Neutrophil (primary cell): ENCODE data around the gene RNF207.
A peak's percentile ranks its signal among the peaks of the same experiment; 100 is the strongest.

Experiments used
- H3K27ac ChIP-seq: fragments of 200-600 bp; sonication (generic); 2 replicates; pipeline ENCODE4 v1.5.1; 2016; ENCODE audit warnings: mild to moderate bottlenecking, moderate library complexity
- H3K27me3 ChIP-seq: fragments of 200-600 bp; sonication (generic); 2 replicates; pipeline ENCODE4 v1.6.0; 2016; ENCODE audit warnings: mild to moderate bottlenecking
- H3K36me3 ChIP-seq: fragments of 200-600 bp; sonication (generic); 2 replicates; pipeline ENCODE4 v1.5.1; 2017
- H3K4me1 ChIP-seq, 2 experiments: fragments of 200-600 bp in 1 of 2; sonication (generic) in 1 of 2; 1 replicate in 1 of 2; 2 replicates in 1 of 2; pipeline versions ENCODE4 v1.5.1 to v1.6.1; 2013 to 2016; ENCODE audit warnings: low read depth in 1 of 2, low read length in 1 of 2, mild to moderate bottlenecking in 1 of 2, moderate library complexity in 1 of 2; ENCODE audit not compliant: control insufficient read depth in 1 of 2, insufficient read depth in 1 of 2
- H3K4me3 ChIP-seq, 2 experiments: fragments of 200-600 bp in 1 of 2; sonication (generic) in 1 of 2; 1 replicate in 1 of 2; 2 replicates in 1 of 2; pipeline ENCODE4 v1.5.1; 2013 to 2016; ENCODE audit warnings: low read depth in 1 of 2, low read length in 1 of 2, mild to moderate bottlenecking in 1 of 2, moderate library complexity in 1 of 2
- H3K9me3 ChIP-seq: fragments of 200-600 bp; sonication (generic); 2 replicates; pipeline ENCODE4 v1.5.1; 2016
- TF ChIP-seq, protein P1 (sequence below): fragments of 200-600 bp; sonication (generic); IDR thresholded peaks from 2 replicates; pipeline ENCODE4 v1.5.1; 2016; ENCODE audit warnings: antibody characterized with exemption

RNF207 gene

DNA sequence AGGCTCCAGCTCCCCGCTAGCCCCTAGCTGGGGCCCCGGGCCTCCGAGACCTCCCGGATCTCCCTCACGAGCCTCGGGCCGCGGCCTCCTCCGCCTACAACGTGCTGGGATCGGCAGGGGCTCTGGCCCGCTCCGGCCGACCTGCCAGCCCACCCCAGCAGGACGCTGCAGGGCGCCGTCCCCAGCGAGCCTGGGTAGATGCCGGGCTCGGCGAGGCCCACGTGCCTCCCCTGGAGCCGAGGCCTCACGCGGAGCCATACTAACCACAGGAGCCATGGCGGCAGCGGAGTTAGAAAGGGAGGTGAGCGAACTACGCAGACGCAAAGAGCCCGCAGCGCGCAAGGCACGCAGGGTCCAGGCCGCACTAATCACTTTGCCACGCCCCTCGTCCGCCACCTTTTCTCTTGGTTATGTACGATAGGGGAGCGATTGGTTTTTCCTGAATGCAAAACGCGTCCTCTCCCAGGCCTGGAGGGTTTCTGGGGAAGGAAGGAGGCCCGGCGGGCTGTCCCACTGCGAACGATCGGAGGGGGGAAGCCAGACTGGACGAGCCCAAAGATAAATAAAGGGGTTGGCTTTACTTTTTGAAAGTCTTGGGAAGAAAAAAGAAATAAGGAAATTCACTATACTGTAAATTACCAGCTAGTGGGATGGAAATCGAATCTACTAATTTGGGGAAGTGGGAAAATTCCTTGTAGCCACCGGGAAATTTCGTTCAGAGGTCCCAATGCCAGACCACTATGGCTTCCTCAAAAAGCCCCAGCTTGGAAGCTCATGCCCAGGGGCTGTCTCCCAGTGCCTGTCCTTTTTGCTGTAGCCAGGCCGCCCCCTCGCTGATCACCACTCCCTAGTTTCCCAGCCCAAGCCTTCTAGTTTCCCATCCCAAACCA lies 6.4 kb upstream of the RNF207 start, which contains the start of gene RPL22:
TSS of gene RPL22 (minus strand) at position 298 of the 890 bp plus-strand sequence. CDS start at position 276, 22 bp downstream.
- Histone ChIP-seq H3K27ac (peak within 1 kb of the TSS; percentile 57), H3K27me3 (peaks cover 35% of the 10 kb centered on the region), H3K9me3 (no peaks in the 10 kb centered on the region), H3K36me3 (peaks cover 3% of the 10 kb centered on the region), H3K4me3 (peak within 1 kb of the TSS; percentile 73 to 74), H3K4me1 (peaks cover 14 to 24% of the 10 kb centered on the region in 2 experiments)
- TF ChIP-seq, protein P1, sequence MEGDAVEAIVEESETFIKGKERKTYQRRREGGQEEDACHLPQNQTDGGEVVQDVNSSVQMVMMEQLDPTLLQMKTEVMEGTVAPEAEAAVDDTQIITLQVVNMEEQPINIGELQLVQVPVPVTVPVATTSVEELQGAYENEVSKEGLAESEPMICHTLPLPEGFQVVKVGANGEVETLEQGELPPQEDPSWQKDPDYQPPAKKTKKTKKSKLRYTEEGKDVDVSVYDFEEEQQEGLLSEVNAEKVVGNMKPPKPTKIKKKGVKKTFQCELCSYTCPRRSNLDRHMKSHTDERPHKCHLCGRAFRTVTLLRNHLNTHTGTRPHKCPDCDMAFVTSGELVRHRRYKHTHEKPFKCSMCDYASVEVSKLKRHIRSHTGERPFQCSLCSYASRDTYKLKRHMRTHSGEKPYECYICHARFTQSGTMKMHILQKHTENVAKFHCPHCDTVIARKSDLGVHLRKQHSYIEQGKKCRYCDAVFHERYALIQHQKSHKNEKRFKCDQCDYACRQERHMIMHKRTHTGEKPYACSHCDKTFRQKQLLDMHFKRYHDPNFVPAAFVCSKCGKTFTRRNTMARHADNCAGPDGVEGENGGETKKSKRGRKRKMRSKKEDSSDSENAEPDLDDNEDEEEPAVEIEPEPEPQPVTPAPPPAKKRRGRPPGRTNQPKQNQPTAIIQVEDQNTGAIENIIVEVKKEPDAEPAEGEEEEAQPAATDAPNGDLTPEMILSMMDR: no peak

GRCh38 chr1:6200188-6200809 lies 5.6 kb upstream of the RNF207 start:
- Histone ChIP-seq H3K27ac (peak overlapping the region; percentile 57), H3K36me3 (no peaks in the 10 kb centered on the region), H3K4me3 (peak overlapping the region; percentile 73 to 74), H3K27me3 (peaks cover 43% of the 10 kb centered on the region), H3K9me3 (no peaks in the 10 kb centered on the region), H3K4me1 (peaks cover 18 to 31% of the 10 kb centered on the region in 2 experiments)
- TF ChIP-seq, protein P1: no peak

DNA sequence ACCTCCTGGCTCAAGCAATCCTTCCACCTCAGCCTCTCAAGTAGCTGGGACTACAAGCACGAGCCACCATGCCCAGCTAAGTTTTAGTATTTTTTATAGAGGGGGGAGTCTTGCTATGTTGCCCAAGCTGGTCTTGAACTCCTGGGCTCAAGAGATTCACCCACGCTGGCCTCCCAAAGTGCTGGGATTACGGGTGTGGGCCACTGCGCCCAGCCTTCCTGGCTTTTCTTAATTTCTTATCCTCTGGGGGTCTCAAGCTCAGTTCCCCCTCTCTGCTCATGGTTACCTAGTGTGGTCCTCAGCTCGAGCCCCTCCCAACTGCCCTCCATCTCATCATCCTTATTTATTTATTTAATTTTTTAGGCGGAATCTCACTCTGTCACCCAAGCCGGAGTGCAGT lies 3.7 kb upstream of the RNF207 start:
- Histone ChIP-seq H3K4me3 (no peak overlapping the region), H3K9me3 (no peaks in the 10 kb centered on the region), H3K27me3 (peaks cover 63% of the 10 kb centered on the region), H3K27ac (no peak overlapping the region), H3K36me3 (no peaks in the 10 kb centered on the region), H3K4me1 (peaks cover 29 to 44% of the 10 kb centered on the region in 2 experiments)
- TF ChIP-seq, protein P1: no peak

DNA sequence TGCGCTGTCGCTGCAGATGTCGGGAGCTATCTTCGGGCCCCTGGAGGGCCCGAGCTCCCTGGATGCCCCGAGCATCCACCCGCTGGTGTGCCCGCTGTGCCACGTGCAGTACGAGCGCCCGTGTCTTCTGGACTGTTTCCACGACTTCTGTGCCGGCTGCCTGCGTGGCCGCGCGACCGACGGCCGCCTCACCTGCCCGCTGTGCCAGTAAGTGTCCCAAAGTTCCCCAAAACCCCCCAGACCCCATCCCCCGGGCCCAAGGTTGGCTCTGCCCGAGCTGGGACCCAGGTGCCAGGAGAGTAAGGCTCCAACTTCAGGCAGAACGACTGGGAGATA lies 569 bp downstream of the RNF207 start:
- H3K9me3 ChIP-seq: no peaks in the 10 kb centered on the region
- TF ChIP-seq, protein P1: no peak
- no peaks in the 10 kb centered on the region for H3K36me3 ChIP-seq
- H3K4me3 ChIP-seq: peak overlapping the region in 1 of 2 experiments; percentile 14
- H3K27ac ChIP-seq: no peak overlapping the region
- H3K27me3 ChIP-seq: peaks cover 98% of the 10 kb centered on the region
- H3K4me1 ChIP-seq: peaks cover 26 to 34% of the 10 kb centered on the region in 2 experiments

DNA sequence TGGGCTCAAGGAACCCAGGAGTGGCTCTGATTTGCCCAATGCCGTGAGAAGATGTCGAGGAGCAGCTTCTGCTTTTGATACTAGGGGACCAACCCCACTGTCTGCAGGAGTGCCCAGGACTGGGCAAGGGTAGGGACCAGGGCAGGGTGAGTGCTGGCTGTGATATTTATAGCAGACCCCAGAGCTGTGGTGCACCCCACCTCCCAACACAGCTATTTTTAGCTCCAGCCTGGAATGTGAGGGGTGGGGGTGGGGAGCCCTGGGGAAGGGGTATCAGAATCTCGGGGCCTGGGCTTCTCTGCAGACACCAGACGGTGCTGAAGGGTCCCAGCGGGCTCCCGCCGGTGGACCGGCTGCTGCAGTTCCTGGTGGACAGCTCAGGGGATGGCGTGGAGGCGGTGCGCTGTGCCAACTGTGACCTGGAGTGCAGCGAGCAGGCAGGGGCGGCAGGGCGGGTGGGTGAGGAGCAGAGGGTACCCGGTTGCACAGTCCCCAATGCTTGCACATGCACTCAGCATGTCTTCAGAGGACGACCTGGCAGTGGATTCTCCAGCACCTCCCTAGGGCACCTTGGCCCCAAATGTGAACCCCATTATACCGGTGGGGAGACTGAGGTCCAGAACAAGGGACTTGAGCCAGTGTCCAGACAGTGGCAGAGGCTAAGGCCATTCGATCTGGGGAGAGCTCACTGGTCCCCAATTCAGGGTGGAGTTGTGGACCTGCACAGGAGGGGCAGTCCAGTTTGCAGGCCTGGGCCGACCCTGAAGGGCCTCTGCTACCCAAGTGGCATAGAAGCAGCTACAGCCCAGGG lies 1.4 kb downstream of the RNF207 start:
- Histone ChIP-seq H3K27me3 (peaks cover 100% of the 10 kb centered on the region), H3K36me3 (no peaks in the 10 kb centered on the region), H3K9me3 (no peaks in the 10 kb centered on the region), H3K4me3 (no peak overlapping the region), H3K27ac (no peak overlapping the region), H3K4me1 (peaks cover 26 to 34% of the 10 kb centered on the region in 2 experiments)
- TF ChIP-seq, protein P1: no peak
